BLaER1 (cell line): ENCODE measurements around the gene PXT1.
"Not testable (repeated sequence)": the region's sequence is repeated elsewhere in the genome, so short reads cannot be mapped to it uniquely, and the experiment has no call there.

Experiments used
- H3K27ac ChIP-seq: shearing (Covaris generic); formaldehyde crosslinking; 2 replicates; pipeline ENCODE4 v1.8.1; 2022
- H3K27me3 ChIP-seq: shearing (Covaris generic); formaldehyde crosslinking; 2 replicates; pipeline ENCODE4 v1.8.1; 2022
- H3K36me3 ChIP-seq: shearing (Covaris generic); formaldehyde crosslinking; 2 replicates; pipeline ENCODE4 v1.8.1; 2022
- H3K4me1 ChIP-seq: shearing (Covaris generic); formaldehyde crosslinking; 2 replicates; pipeline ENCODE4 v1.8.1; 2022
- H3K4me2 ChIP-seq: shearing (Covaris generic); formaldehyde crosslinking; 2 replicates; pipeline ENCODE4 v1.8.1; 2022
- H3K4me3 ChIP-seq: shearing (Covaris generic); formaldehyde crosslinking; 2 replicates; pipeline ENCODE4 v1.8.1; 2022
- H3K9ac ChIP-seq: shearing (Covaris generic); formaldehyde crosslinking; 2 replicates; pipeline ENCODE4 v1.8.1; 2022
- H3K9me3 ChIP-seq: shearing (Covaris generic); formaldehyde crosslinking; 2 replicates; pipeline ENCODE4 v1.8.1; 2022
- H4K20me1 ChIP-seq: shearing (Covaris generic); formaldehyde crosslinking; 2 replicates; pipeline ENCODE4 v1.8.1; 2022
- Cebpa-rat ChIP-seq: shearing (Covaris generic); IDR thresholded peaks from 2 replicates; pipeline ENCODE4 v1.8.1; 2022

Gene PXT1

DNA sequence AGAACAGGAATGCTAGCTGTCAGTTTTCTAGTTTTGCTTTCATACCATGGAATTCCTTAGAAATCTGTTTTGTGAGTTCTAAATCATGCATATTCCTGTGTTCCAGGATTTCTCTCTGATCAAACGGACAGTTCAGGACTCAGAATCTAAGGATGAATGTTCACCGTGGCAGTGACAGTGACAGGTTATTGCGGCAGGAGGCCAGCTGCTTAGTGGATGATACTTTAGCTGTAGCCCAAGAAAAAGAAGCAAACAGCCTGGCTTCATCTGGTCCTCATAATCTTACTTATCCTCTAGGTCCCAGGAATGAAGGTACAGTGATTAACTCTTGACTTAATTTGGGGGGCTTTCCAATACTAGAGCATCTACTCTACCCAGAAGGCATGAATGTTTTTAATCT, 27.3 kb upstream of the PXT1 start:
- peaks cover 36% of the 10 kb centered on the region for H3K4me1 ChIP-seq
- peaks cover 26% of the 10 kb centered on the region for H4K20me1 ChIP-seq
- no peak overlapping the region for H3K4me2 ChIP-seq
- TF ChIP-seq Cebpa-rat: no peak
- peaks cover 15% of the 10 kb centered on the region; the same call in 1 of the 2 replicates for H3K9me3 ChIP-seq
- no peaks in the 10 kb centered on the region for H3K27me3 ChIP-seq
- H3K36me3 ChIP-seq: peaks cover 65% of the 10 kb centered on the region
- 0 out of 2 replicates have a peak overlapping the region, but pooled peaks have one; percentile 18 for H3K27ac ChIP-seq
- no peak overlapping the region for H3K9ac ChIP-seq
- H3K4me3 ChIP-seq: no peak overlapping the region

- Histone ChIP-seq H4K20me1 (peaks cover 28% of the 10 kb centered on the region), H3K27ac (no peak overlapping the region), H3K9ac (no peak overlapping the region)
These were observed 26.6 kb upstream of the PXT1 start for GRCh38 chr6:36469148-36469661.

GRCh38 chr6:36467625-36468024, 25.0 kb upstream of the PXT1 start:
- H3K36me3 ChIP-seq: peaks cover 55% of the 10 kb centered on the region
- H3K4me1 ChIP-seq: peaks cover 22% of the 10 kb centered on the region
- H3K9ac ChIP-seq: no peak overlapping the region
- H3K4me2 ChIP-seq: no peak overlapping the region
- H3K9me3 ChIP-seq: peaks cover 15% of the 10 kb centered on the region; the same call in 1 of the 2 replicates
- H4K20me1 ChIP-seq: peaks cover 44% of the 10 kb centered on the region
- no peak overlapping the region for H3K4me3 ChIP-seq
- no peak for TF ChIP-seq Cebpa-rat
- no peaks in the 10 kb centered on the region for H3K27me3 ChIP-seq
- no peak overlapping the region for H3K27ac ChIP-seq

More at GRCh38 chr6:36469148-36469661, 26.6 kb upstream of the PXT1 start:
- no peak for TF ChIP-seq Cebpa-rat
- peaks cover 15% of the 10 kb centered on the region; the same call in 1 of the 2 replicates for H3K9me3 ChIP-seq
- H3K36me3 ChIP-seq: peaks cover 58% of the 10 kb centered on the region
- no peak overlapping the region for H3K4me3 ChIP-seq
- peak overlapping the region; percentile 25 for H3K4me2 ChIP-seq
- H3K4me1 ChIP-seq: peaks cover 29% of the 10 kb centered on the region
- no peaks in the 10 kb centered on the region for H3K27me3 ChIP-seq

- Histone ChIP-seq H3K9me3 (peaks cover 20% of the 10 kb centered on the region; the same call in 1 of the 2 replicates), H3K27ac (no peak overlapping the region), H3K4me2 (no peak overlapping the region), H3K9ac (no peak overlapping the region), H3K27me3 (no peaks in the 10 kb centered on the region), H3K36me3 (peaks cover 37% of the 10 kb centered on the region), H3K4me1 (peaks cover 11% of the 10 kb centered on the region), H4K20me1 (peaks cover 62% of the 10 kb centered on the region), H3K4me3 (no peak overlapping the region)
- TF ChIP-seq Cebpa-rat: no peak
These were observed 21.6 kb upstream of the PXT1 start for GRCh38 chr6:36464233-36464632.

DNA sequence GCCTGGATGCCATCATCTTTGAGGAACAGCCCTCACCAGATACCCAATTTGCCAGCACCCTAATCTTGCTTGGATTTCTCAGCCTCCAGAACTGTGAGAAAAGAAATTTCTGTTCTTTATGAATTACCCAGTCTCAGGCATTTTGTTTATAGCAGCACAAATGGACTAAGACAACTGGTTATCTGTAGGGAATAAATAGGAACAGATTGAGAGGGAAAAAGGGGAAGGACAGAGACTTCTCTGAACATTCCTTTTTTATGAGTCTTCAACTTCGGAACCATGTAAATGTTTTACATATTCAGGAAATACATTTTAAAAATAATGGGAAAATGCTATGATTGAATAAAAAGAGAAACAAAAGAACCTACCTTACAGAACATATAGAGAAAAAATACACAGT, 21.0 kb upstream of the PXT1 start:
- peaks cover 6% of the 10 kb centered on the region for H3K4me1 ChIP-seq
- H3K27me3 ChIP-seq: no peaks in the 10 kb centered on the region
- H3K36me3 ChIP-seq: peaks cover 37% of the 10 kb centered on the region
- no peak for TF ChIP-seq Cebpa-rat
- no peak overlapping the region for H3K9ac ChIP-seq
- H3K27ac ChIP-seq: no peak overlapping the region
- peaks cover 20% of the 10 kb centered on the region; the same call in 1 of the 2 replicates for H3K9me3 ChIP-seq
- H3K4me3 ChIP-seq: no peak overlapping the region
- H4K20me1 ChIP-seq: peaks cover 62% of the 10 kb centered on the region
- no peak overlapping the region for H3K4me2 ChIP-seq

DNA sequence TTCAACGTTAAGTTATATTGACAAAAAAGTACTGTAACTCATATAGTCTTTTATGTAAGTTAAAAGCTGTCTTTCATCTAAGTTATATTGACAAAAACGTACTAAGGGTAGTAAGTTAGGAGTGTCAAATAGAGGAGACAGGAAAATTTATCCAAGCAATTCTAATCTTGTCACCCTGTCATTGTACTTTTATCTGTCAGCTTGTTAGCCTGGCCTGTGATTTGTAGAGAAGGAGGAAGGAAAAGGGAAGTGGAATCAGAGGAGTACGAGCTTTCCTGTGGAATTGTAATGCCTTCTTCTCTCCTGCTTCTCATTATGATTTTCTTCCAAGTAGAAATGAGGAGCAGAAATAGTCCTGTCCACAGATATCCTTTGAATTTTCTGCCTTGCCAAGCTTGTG, 19.0 kb upstream of the PXT1 start:
- Histone ChIP-seq H3K27me3 (no peaks in the 10 kb centered on the region), H3K4me2 (no peak overlapping the region), H3K4me3 (no peak overlapping the region), H4K20me1 (peaks cover 82% of the 10 kb centered on the region), H3K36me3 (peaks cover 41% of the 10 kb centered on the region), H3K4me1 (no peaks in the 10 kb centered on the region), H3K9me3 (peaks cover 13% of the 10 kb centered on the region; the same call in 1 of the 2 replicates), H3K27ac (no peak overlapping the region), H3K9ac (no peak overlapping the region)
- TF ChIP-seq Cebpa-rat: no peak

DNA sequence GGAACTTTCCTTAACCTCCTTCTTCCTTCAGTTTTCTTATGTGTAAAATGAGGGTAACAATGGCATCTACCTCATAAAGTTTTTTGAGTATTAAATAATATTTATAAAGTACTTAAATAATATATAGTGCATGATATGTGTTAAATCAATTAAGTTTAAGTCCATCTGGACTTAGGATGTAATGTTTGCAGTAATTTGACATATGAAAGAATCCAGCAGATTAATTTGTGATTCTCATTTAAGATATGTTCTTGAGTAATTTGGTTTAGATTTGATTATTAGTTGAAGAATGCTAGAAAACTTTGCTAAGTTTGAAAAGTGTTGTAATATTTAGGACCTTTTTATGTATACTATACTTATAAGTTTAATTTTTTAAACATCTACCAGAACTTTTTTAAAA, 18.3 kb upstream of the PXT1 start:
- H3K36me3 ChIP-seq: peaks cover 42% of the 10 kb centered on the region
- TF ChIP-seq Cebpa-rat: no peak

GRCh38 chr6:36459501-36459900, 16.8 kb upstream of the PXT1 start:
- Histone ChIP-seq H3K36me3 (peaks cover 53% of the 10 kb centered on the region), H4K20me1 (peaks cover 98% of the 10 kb centered on the region), H3K27me3 (no peaks in the 10 kb centered on the region), H3K27ac (no peak overlapping the region), H3K4me2 (no peak overlapping the region), H3K9ac (no peak overlapping the region), H3K4me1 (no peaks in the 10 kb centered on the region), H3K4me3 (no peak overlapping the region), H3K9me3 (0 out of 2 replicates have a peak, but pooled peaks cover 6% of the 10 kb centered on the region)
- TF ChIP-seq Cebpa-rat: no peak

More for the DNA sequence above, 18.3 kb upstream of the PXT1 start:
- no peak overlapping the region for H3K4me2 ChIP-seq
- H3K4me1 ChIP-seq: no peaks in the 10 kb centered on the region
- no peak overlapping the region for H3K9ac ChIP-seq
- H3K27ac ChIP-seq: no peak overlapping the region
- 0 out of 2 replicates have a peak, but pooled peaks cover 6% of the 10 kb centered on the region for H3K9me3 ChIP-seq
- no peaks in the 10 kb centered on the region for H3K27me3 ChIP-seq
- H3K4me3 ChIP-seq: no peak overlapping the region
- H4K20me1 ChIP-seq: peaks cover 84% of the 10 kb centered on the region

DNA sequence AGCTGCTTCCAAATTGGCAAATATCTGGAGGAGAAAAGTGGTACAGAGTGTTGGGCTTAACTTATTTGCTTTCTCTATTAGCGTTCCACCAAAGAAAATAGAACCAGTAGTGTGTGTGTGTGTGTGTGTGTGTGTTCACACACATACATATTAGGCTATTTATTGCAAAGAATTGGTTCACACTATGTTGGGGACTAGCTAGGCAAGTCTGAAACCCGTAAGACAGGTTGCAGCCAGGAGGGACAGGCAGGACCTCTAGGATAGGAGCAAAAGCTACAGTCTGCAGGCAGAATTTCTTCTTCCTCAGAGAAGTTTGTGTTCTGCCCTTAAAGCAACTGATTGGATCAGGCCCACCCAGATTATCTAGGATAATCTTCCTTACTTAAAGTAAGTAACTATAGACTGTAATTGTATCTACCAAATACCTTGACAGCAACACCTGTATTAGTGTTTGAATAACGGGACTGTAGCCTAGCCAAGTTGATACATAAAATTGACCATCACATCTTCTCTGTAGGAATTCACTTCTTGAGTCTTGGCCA, 12.9 kb upstream of the PXT1 start:
- H3K36me3 ChIP-seq: peaks cover 66% of the 10 kb centered on the region
- no peak for TF ChIP-seq Cebpa-rat
- no peak overlapping the region for H3K4me2 ChIP-seq
- H3K9me3 ChIP-seq: no peaks in the 10 kb centered on the region
- H3K27ac ChIP-seq: no peak overlapping the region
- peaks cover 99% of the 10 kb centered on the region for H4K20me1 ChIP-seq
- no peak overlapping the region for H3K9ac ChIP-seq
- no peak overlapping the region for H3K4me3 ChIP-seq
- no peaks in the 10 kb centered on the region for H3K27me3 ChIP-seq
- peaks cover 11% of the 10 kb centered on the region for H3K4me1 ChIP-seq

GRCh38 chr6:36452897-36453296, 10.2 kb upstream of the PXT1 start:
- not testable (repeated sequence) for H3K4me2 ChIP-seq, H3K27me3 ChIP-seq, H3K27ac ChIP-seq, H3K4me3 ChIP-seq, H3K9ac ChIP-seq
- Histone ChIP-seq H4K20me1 (peaks cover 99% of the 10 kb centered on the region), H3K36me3 (peaks cover 77% of the 10 kb centered on the region), H3K9me3 (peaks cover 16% of the 10 kb centered on the region), H3K4me1 (peaks cover 11% of the 10 kb centered on the region)

GRCh38 chr6:36449173-36449572, 6.5 kb upstream of the PXT1 start:
- not testable (repeated sequence) for H3K9ac ChIP-seq, H3K4me3 ChIP-seq, H3K27me3 ChIP-seq, H3K27ac ChIP-seq, H3K4me2 ChIP-seq
- Histone ChIP-seq H4K20me1 (peaks cover 98% of the 10 kb centered on the region), H3K9me3 (peaks cover 27% of the 10 kb centered on the region), H3K4me1 (peaks cover 28% of the 10 kb centered on the region), H3K36me3 (peaks cover 64% of the 10 kb centered on the region)
